ELR (cell line): ENCODE data around the gene FABP7.

Source experiments
- DNase-seq: peaks from one replicate; pipeline ENCODE4 v3.0.0-alpha.2; 2015; ENCODE audit warnings: low read depth

FABP7 gene

DNA sequence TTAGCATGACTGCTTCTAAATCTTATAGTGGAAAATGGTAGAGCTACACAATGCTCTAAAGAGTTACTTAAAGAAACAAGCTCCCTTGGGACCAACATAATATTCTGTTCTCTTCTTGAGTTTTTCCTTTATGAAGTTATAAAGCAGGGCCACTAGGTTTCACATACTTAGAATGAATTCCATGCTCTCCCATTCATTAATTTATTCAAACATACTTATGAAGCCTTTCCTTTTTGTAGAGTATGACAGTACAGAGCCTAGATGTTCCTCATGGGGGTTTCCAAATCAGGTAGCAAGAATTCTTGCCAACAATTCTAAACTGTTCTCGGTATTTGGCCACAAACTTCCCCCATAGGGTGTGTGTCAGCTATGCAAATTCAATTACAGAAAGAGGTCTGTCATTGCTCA, 20.6 kb upstream of the FABP7 start:
- DNase-seq, result no peak

DNA sequence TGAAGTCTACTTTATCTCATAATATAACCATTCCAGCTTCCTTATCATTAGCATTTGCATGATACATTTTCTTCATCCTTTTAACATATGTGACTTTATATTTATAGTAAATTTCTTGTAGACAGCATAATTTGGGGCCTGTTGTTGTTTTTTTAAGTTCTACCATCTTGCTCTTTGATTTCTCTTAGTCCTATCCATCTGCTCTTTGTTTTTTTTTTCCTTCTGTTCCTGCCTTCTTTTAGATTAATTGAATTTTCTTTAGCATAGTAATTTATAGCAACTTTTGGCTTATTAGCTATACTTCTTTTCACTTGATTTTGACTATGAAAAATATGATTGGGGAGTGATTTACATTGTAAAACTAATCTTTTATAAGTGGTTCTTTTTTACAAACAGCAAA, 19.2 kb upstream of the FABP7 start:
- no peak for DNase-seq

DNA sequence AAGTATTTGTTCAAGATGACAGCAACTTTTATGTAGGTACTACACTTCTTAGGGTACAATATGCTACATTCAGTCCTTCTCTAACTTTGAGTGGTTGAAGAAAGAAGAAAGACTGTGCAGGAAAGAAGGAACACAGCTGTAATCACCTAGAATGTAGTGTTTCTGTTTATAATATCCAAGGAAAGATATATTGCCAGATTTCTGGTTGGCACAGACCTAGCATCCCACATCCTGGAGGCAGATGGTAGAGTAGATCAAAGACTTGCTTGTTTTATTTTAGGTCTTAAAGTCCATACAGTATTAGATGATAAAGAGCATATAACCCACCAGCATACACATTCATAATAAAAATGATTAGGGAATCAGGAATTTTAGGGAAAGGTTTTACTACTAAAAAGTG, 13.3 kb upstream of the FABP7 start:
- DNase-seq, result no peak

DNA sequence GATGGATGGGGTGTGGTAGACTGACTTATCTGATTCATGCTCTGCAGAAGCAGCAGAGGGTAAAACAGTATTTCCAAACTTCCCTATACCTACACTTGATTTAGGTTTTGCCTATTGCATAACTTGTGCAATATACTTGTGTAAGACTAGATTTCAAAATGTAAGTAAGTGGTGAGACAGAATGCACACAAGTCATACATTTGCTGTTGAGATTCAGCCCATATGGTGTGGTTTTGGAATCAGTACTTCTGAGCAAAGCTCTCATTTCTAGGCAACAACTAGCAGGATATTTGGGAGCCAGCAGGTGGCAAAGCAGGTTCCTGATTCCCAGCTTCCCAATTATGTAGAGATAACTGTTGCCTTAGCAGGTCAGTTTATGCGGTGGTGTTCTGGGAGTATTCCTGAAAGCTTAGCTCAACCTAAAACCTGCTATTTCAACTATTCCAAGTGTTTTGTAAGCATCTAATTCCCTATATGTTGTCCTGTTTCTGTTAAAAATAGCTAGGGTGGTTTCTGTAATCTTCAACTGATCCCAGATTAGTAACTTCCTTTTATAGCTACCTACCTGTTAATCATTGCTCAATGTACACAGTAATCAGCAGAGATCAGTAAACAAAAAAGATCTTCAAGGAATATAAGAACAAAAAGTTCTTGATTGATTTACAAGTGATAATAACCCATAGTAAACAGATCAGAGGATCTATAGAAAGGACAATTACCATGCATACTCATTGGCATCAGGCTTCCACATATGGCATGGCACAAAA, 8.5 kb upstream of the FABP7 start:
- no peak for DNase-seq

DNA sequence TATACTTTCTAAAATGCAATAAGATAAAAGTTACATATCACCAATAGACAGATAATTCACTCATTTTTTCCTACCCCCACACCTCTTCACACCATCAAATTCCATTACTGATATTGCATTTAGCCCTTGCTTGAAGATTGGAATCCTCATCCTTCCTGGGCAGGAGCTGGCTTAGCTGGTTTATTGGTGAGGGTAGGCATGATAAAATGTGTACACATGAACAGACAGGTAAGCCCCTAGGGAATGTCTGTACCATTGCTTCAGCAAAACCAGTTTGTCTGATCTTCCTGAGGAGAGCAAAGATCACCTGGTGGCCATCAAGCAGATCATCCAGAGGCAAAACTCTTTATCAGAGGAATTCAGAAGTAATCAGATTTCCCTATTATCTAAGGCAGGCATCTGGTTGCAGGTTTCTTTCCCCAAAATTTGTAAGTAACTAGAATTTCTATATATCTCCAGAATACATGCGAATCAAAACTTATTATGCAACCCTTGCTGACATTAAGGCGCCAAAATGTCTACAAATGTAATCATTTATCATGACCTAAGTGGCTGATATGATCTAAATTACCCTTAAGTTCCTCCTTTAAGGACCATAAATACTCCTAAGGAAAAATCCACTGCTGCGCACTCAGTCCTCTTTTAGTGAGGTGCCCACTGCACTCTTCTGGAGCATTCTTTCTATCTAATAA, 6.6 kb upstream of the FABP7 start:
- DNase-seq, result no peak

DNA sequence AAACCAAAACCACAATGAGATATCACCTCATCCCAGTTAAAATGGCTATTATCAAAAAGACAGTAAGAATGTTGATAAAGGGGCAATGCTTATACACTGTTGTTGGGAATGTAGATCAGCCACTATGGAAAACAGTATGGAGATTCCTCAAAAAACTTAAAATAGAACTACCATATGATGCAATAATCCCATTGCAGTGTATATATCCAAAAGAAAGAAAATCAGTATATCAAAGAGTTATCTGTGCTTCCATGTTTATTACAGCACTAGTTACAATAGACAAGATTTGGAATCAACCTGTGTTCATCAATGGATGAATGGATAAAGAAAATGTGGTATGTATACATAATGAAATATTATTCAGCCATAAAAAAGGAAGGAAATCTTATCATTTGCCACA, 3.5 kb upstream of the FABP7 start:
- no peak for DNase-seq

DNA sequence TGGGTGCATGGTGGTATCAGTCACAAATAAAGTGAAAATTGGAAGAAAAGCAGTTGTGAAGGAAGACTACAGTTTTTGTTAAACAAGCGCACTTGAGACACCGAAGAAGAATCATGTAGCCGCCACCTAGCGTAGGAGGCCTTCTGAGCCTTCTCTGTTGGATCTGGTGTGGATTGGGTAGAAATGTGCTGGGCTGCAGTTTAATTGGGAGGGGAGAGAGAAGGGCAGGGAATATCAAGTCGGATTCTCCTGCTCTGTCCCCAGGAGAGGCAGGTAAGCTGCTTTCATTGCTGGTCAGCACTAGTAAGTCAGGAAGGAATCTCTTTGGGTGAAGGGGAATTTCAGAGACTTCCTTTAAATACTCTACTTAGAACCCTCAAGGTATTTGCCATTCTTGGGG, 1.2 kb upstream of the FABP7 start:
- no peak for DNase-seq

DNA sequence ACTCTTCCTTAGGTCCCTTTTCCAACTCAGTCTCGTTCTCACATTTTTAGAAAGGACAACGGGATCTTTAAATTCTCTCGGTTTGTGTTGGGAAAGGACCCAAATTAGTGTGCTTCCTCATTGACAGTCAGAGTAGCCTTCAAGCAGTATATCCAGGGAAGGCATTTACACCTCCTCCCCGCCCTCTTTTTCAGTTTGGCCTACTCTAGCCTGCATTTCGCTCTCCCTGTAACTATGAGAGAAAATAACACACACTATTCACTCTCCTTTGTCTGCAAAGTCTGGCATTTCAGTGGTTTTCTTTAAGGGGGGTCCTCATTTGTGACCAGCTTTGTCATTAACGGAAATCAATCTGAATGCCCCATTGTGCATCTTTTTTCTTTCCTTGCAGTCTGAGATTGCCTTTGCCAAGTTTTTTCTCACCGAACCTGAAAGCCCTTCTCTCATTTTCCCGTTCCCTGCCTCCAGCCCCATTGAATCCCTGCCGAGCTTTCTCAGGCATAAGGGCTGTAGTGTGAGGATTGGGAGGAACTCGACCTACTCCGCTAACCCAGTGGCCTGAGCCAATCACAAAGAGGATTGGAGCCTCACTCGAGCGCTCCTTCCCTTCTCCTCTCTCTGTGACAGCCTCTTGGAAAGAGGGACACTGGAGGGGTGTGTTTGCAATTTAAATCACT, 393 bp upstream of the FABP7 start:
- no peak for DNase-seq

DNA sequence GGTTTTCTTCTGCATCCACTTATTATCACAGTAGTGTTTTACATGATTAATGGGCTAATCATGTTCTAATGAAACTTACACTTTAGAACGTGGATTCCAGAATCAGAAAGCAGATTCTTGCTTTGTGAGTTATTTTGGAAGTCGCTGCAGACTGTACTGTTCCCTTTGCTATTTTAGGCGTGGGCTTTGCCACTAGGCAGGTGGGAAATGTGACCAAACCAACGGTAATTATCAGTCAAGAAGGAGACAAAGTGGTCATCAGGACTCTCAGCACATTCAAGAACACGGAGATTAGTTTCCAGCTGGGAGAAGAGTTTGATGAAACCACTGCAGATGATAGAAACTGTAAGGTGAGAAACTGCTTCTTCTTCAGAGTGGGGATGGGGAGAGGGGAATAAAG, 598 bp downstream of the FABP7 start:
- DNase-seq, result no peak

DNA sequence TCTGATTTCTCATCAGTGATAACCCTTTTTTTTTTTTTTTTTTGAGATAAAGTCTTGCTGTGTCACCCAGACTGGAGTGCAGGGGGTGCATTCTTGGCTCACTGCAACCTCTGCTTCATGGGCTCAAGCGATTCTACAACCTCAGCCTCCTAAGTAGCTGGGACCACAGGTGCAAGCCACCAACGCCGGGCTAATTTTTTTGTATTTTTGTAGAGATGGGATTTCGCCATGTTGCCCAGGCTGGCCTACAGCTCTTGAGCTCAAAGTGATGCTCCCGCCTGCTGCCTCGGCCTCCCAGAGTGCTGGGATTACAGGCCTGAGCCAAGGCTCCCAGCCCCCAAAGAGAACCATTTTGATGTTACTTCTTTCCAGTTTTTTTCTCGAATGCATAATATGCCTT, 2.2 kb downstream of the FABP7 start:
- no peak for DNase-seq

DNA sequence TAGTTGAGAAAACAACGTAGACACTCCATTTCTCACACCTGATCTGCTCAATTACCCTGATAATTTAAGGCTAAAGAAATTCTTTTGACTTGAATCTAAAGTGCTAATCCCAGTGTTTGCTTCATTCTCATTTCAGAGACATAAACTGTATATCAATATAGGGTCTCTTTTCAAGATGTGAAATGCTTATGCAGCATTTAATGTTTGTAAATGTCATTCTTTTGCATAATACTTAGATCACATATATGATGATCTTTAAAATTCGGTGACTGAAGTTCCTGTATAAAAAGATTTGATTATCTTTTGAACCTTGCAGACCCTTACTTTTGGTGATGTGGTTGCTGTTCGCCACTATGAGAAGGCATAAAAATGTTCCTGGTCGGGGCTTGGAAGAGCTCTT, 3.9 kb downstream of the FABP7 start:
- DNase-seq, result no peak

DNA sequence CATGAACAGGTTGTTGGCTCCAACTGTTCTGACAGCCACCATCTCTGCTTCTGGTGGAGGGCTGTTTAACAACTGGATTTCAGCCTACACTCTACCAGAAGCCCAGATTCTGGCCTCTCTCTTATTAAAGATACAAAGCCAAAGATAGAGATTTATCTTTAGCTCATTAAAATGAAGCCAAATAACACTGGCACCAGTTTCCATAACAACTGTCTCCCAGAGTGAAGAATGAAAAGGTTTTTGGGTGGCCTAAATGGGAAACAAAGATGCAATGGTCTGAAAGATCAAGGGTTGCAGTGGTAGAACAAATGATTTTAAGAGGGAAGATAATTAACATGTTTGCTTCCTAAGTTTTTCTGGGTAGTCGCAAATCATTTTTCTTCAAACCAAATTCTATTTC, 6.4 kb downstream of the FABP7 start:
- no peak for DNase-seq

DNA sequence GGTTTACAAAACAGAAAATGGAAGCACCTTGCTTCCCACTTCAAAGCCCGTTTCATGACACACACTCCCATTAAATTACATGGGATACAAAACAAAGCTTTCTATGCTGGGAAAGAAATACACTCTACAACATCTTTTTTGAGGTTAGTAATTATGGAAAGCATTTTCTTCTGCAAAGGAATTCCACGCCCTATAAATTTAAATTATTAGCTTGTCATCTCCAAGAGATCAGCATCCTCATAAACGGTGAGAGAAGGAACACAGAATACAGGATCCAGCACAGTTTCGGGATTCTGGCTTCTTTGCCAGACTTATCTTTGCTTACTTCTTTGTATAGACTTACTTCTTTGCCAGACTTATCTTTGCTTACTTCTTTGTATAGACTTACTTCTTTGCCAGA, 8.2 kb downstream of the FABP7 start:
- no peak for DNase-seq

DNA sequence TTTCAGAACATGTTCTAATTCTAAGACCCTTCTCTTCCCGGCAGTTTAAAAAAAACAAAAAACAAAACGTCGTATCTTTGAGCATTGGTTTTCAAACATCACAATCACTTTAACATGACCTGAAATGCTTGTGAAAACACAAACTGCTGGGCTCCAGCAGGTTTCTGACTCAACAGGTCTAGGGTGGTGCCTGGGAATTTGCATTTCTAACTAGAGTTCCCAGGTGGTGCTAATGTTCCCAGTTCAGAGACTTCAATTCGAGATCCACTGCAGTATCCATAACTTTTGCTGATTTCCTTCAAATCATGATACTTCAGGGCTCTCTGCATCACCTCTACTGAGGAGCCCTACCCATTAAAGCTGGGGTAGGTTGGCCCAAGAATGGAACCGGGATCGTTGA, 8.7 kb downstream of the FABP7 start:
- DNase-seq, result no peak

DNA sequence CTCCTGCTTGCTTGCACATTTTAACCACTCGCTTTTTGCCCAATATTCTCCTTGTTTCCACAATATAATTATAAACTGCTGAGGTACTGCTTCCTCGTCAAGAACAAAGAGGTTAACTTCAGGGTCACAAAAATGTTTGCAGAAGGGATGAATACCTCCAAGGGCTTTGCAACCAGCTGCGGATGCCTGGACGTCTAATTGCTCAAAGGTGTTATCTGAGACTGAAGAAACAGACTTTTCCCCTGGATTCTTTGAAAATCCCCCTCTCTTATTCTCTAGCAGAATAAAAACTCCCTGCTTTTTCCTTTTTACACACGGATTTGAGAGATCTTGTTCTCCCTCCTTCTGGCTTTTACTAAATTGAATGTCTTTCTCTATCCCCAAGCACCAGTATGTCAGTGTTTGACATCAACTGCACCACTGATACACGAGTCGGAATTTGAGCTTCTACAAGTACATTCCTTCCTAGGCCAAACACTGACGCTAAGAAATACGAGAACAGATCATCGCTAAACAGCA, 9.2 kb downstream of the FABP7 start:
- no peak for DNase-seq

DNA sequence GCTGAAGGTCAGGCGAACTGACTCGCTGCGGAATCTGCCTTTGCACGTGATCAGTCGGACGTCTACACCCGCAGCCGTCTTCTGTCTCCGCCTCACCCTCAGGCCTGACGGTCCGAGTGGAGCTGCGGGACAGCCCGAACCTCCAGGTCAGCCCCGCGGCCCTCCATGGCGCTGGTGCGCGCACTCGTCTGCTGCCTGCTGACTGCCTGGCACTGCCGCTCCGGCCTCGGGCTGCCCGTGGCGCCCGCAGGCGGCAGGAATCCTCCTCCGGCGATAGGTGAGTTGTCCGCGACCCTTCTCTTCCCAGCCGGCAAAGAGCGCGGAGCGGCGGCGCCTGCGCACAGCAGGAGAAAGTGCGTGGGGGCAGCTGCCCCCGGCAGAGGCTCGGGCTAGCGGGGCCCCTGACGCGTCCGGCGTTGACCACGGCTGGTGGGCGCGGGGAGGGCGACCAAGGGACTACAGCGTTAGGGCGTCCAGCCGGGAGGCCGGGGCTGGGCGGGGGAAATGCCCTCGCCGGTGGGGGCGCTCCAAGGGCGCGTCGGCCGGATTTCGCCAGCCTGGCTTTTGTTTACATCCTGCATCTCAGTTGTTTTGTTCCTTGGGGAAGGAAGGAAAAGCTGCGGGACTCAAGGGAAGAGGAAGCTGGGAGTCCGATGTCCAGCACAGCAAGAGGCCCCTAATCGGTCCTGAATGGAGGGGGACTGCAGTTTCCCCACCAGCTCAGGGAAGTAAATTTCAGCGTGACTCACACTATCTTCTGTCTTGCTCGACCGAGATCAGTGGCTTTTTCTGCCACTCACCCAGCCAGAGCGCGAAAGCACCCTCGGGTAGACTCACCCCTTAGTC, 9.9 kb downstream of the FABP7 start, which contains the start of gene SMPDL3A:
SMPDL3A (plus strand) TSS at position 77 of the 846 bp plus-strand sequence; CDS start at position 166, 89 bp downstream.
- DNase-seq, result peak; percentile 77

DNA sequence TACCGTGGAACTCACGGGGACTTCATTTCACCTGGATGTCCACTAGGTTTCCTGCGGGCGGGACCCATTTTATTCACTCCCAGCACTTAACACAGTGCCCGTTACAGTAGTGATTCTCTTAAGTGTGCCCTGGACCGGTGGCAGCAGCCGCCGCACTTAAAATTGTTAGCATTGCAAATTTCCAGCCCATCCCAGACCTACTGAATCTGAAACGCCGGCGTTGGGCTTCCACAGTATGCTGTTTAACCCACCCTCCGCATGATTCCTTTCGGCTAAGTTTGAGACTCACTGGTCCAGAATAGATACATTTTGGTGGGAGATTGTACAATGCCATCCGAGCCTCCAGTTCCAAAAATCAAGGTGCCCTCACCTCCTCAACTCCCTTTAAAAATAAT, 10.5 kb downstream of the FABP7 start:
- DNase-seq, result no peak

DNA sequence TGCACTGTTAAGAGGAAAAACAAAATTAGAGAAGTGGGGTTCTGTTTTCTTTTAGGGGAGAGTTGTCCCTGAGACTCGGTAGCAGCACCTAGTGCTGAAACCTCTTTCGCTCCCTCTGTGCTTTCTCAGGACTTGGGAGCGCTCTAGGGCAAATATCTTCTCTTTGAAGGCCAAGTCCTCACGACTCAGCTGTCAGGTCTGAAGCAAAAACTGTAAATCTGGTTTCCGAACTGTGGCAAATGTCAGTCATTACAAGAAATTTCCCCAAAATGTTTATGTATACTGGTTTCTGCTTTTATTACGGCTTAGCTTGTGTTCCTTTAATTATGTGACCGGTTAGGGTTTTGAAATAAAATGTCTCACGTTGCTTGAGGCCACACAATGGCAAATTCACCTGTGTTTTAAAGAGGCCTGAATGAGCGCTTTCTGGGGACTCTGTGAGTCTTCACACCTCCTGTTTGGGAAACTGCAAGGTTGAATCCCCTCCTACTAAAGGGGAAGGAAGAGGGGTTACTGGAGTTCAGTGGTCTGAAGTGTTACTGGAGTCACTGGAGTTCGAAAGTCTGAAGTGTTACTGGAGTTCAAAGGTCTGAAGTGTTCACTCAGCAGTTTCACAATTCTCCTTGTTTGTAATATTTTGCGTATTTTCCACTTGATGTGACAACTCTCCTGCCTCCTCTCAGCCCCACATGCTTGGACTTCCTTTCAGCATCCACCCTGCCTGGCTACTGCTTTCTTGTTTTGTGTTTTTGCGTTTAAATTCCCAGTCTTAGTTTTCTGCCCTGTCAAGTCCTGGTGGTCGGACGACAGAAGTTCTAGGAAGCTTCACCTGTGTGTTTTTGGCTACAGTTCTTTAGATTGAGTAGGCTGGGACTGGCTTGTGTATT, 11.2 kb downstream of the FABP7 start:
- peak; percentile 45 for DNase-seq

DNA sequence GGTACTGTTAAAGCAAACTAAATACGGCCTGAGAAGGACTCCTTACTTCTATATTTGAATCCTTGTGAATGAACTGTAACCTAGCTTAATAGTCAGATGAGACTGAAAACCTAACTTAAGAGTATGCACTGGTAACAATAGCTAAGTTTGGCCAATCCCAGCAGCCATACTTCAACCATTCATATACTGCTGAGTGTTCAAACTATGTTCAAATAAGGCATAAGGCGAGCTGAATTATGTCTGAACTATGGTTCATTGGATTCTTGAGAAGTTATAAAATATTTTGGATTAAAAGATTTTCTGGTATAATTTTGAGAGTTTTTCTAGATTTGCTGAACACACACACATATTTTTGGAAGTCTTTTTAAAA, 11.8 kb downstream of the FABP7 start:
- no peak for DNase-seq

DNA sequence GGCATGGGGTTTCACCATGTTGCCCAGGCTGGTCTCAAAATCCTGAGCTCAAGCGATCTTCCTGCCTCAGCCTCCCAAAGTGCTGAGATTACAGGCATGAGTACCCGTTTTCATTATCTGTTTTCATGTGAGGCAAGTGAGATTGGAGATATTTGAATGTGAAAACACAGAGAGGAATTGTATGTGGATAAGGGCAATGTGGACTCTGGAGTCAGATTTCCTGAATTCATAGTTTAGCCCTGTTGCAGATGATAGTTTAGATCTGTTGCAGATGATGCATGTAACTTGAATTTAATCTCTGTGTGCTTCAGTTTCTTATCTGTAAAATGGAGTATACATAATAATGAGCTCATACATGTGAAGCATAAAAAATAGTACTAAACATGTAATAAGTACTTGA, 13.2 kb downstream of the FABP7 start:
- DNase-seq, result no peak

DNA sequence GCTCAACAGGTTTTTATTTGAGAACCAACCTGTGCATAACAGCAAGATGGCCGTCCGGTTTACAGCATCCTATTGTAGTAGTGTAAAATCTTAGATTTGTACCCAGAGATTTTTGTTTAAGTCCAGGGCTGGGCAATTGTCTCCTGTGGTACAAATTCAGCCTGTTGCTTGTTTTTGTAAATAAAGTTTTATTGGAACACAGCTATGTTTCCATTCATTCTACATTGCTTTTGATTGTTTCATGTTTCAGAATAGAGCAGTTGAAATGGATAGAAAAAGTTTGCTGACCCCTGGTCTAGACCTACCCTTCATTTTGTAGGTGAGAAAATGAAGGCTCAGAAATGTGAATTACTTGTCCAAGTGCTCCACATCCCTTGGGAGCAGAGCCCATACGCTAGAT, 18.0 kb downstream of the FABP7 start:
- no peak for DNase-seq
